ENCODE results near the gene DNAAF6. TPM values are rescaled to one million over a fixed set of nuclear protein-coding genes. Genes with fewer than 3 reads are reported as not detected.

The DNAAF6 gene
- total RNA-seq, 2 experiments from 2014 or later, result not detected

DNA sequence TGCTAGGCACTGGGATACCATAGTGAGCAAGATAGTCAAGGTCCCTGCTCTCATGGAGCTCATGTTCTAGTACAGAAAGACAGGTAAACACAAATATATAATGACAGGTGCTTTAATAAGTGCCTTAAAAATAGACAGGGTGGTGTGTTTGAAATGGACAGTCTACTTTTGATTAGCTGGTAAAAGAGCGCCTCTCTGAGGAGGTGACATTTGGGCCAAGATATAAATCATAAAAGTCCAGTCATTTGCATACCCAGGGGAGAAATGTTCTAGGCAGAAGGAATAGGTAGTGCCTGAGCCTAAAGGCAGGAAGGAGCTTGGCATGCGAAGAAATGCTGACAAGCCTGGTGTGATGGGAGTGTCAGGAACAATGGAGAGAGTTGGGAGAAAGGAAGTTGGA lies 83.6 kb downstream of the DNAAF6 start:
- Mint-ChIP-seq H3K36me3 (ENCODE audit: low read depth) (no peaks in the 10 kb centered on the region), H3K27me3 (peaks cover 5% of the 10 kb centered on the region), H3K9me3 (no peaks in the 10 kb centered on the region), H3K27ac (no peak overlapping the region), H3K4me1 (ENCODE audit: low read depth) (no peaks in the 10 kb centered on the region), H3K4me3 (no peak overlapping the region)
- intact Hi-C loops (cut with micrococcal nuclease), result no loop called here
- no peak for DNase-seq
- TF ChIP-seq, protein P1, sequence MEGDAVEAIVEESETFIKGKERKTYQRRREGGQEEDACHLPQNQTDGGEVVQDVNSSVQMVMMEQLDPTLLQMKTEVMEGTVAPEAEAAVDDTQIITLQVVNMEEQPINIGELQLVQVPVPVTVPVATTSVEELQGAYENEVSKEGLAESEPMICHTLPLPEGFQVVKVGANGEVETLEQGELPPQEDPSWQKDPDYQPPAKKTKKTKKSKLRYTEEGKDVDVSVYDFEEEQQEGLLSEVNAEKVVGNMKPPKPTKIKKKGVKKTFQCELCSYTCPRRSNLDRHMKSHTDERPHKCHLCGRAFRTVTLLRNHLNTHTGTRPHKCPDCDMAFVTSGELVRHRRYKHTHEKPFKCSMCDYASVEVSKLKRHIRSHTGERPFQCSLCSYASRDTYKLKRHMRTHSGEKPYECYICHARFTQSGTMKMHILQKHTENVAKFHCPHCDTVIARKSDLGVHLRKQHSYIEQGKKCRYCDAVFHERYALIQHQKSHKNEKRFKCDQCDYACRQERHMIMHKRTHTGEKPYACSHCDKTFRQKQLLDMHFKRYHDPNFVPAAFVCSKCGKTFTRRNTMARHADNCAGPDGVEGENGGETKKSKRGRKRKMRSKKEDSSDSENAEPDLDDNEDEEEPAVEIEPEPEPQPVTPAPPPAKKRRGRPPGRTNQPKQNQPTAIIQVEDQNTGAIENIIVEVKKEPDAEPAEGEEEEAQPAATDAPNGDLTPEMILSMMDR (IDR thresholded peaks at IDR 0.05), result no peak
- ChIA-PET CTCF (no interaction called here), POLR2A (no interaction called here)
- no peak for ATAC-seq

GRCh38 chrX:107293056-107293455 lies 86.6 kb downstream of the DNAAF6 start:
- ChIA-PET POLR2A (no interaction called here), CTCF (no interaction called here)
- DNase-seq (no peak), ATAC-seq (no peak)
- TF ChIP-seq, protein P1 (IDR thresholded peaks at IDR 0.05), result no peak
- Mint-ChIP-seq H3K9me3 (no peaks in the 10 kb centered on the region), H3K27ac (no peak overlapping the region), H3K36me3 (ENCODE audit: low read depth) (no peaks in the 10 kb centered on the region), H3K4me3 (no peak overlapping the region), H3K4me1 (ENCODE audit: low read depth) (no peaks in the 10 kb centered on the region), H3K27me3 (peaks cover 6% of the 10 kb centered on the region)
- intact Hi-C loops (cut with micrococcal nuclease), result no loop called here

Other genes with a start within 250 kb of the DNAAF6 start
- 1 to 10 TPM; 7.8 to 8.2 TPM for gene MORC4, start 206.4 kb upstream of the DNAAF6 start, total RNA-seq
- gene RBM41, start 87.8 kb upstream of the DNAAF6 start, total RNA-seq, result 10 to 100 TPM; 12.9 to 13.7 TPM
- gene NUP62CL, start 178 bp upstream of the DNAAF6 start, total RNA-seq, result 1 to 10 TPM; 1.9 to 3.7 TPM
- not detected for gene FRMPD3, start 243.0 kb downstream of the DNAAF6 start, total RNA-seq

Measured in activated CD8-positive, alpha-beta T cell treated with anti-CD3 and anti-CD28 coated beads for 36 hours (primary cell).